ENCODE data around the gene EPB41L4A.

DNA sequence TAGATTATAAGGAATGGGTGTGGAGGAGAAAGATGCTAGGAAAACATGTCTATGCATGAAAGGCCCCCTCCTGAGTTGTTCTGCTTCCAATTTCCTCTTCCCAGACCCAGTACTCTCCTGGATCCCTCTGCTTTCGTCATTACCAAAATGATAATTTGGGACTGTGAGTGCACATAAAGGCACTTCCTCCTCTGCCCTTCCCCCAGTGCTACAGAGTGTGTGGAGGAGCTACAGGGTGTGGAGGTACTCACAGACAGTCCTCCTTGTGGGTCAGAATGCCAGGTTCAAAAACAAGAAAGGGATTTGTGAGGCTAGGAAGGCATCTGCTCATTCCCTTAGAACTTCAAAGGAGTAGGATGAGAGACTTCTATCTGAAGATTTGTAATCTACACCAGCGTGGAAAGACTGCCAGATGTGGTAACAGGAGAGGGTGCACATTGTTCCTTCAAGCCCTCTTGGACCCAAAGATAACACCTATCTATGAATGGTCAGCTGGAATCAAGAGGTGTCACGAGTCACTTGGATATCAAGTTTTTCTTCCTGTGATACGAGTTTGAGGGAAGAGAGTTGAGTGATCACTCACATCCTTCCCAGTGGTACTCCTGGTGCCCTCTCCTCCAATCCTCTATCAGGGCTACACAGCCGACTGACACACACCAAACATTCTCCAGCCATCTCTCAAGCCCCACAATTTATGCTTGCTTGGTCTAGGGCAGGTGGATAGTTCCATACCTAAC lies 201.1 kb downstream of the EPB41L4A start:
- TF ChIP-seq, protein P1, sequence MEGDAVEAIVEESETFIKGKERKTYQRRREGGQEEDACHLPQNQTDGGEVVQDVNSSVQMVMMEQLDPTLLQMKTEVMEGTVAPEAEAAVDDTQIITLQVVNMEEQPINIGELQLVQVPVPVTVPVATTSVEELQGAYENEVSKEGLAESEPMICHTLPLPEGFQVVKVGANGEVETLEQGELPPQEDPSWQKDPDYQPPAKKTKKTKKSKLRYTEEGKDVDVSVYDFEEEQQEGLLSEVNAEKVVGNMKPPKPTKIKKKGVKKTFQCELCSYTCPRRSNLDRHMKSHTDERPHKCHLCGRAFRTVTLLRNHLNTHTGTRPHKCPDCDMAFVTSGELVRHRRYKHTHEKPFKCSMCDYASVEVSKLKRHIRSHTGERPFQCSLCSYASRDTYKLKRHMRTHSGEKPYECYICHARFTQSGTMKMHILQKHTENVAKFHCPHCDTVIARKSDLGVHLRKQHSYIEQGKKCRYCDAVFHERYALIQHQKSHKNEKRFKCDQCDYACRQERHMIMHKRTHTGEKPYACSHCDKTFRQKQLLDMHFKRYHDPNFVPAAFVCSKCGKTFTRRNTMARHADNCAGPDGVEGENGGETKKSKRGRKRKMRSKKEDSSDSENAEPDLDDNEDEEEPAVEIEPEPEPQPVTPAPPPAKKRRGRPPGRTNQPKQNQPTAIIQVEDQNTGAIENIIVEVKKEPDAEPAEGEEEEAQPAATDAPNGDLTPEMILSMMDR (IDR thresholded peaks at IDR 0.05; ENCODE audit: low read depth, low read length, poor library complexity, severe bottlenecking): no peak
- no peak for TF ChIP-seq EZH2phosphoT487 (IDR thresholded peaks at IDR 0.05; ENCODE audit: borderline replicate concordance, low read length)

Measured in DOHH2 (cell line).